ENCODE measurements around the gene KRTAP13-4. TPM values are rescaled to one million over a fixed set of nuclear protein-coding genes. Genes with fewer than 3 reads are reported as not detected.

KRTAP13-4 gene, protein sequence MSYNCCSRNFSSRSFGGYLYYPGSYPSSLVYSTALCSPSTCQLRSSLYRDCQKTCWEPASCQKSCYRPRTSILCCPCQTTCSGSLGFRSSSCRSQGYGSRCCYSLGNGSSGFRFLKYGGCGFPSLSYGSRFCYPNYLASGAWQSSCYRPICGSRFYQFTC
- not detected for polyA plus RNA-seq (2012; ENCODE audit: insufficient read depth, insufficient read length, low read depth)

DNA sequence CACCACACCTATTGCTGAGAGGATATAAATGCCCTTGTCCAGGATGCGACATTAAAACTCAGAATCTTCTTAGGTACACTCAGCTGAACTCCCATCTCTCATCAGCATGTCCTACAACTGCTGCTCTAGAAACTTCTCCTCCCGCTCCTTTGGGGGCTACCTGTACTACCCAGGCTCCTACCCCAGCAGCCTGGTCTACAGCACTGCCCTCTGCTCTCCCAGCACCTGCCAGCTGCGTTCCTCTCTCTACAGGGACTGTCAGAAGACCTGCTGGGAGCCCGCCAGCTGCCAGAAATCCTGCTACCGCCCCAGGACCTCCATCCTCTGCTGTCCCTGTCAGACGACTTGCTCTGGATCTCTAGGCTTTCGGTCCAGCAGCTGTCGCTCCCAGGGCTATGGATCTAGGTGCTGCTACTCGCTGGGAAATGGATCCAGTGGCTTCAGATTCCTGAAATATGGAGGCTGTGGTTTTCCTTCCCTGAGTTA, at the start of gene KRTAP13-4:
TSS of gene KRTAP13-4 (plus strand) at position 51 of the 486 bp plus-strand sequence. CDS start at position 107, 56 bp downstream.
- H3K9me3 ChIP-seq, result no peaks in the 10 kb centered on the region; the same call in 1 of the 2 replicates
- H3K36me3 ChIP-seq, result no peaks in the 10 kb centered on the region
- TF ChIP-seq CTCF (IDR thresholded peaks at IDR 0.05; ENCODE audit: low read depth, low read length), result no peak
- H3K4me1 ChIP-seq, result no peaks in the 10 kb centered on the region
- H3K4me3 ChIP-seq (ENCODE audit: low read depth, low read length), result no peak within 1 kb of the TSS
- no peaks in the 10 kb centered on the region for H3K27me3 ChIP-seq
- no peak for DNase-seq

- no peaks in the 10 kb centered on the region for H3K4me1 ChIP-seq
- no peaks in the 10 kb centered on the region for H3K9me3 ChIP-seq
- no peaks in the 10 kb centered on the region for H3K27me3 ChIP-seq
- no peaks in the 10 kb centered on the region for H3K36me3 ChIP-seq
- no peak for TF ChIP-seq CTCF (IDR thresholded peaks at IDR 0.05; ENCODE audit: low read depth, low read length)
- no peak for DNase-seq
- no peak overlapping the region for H3K4me3 ChIP-seq (ENCODE audit: low read depth, low read length)
Observed at GRCh38 chr21:30382201-30382600, 47.8 kb upstream of the KRTAP13-4 start.

DNA sequence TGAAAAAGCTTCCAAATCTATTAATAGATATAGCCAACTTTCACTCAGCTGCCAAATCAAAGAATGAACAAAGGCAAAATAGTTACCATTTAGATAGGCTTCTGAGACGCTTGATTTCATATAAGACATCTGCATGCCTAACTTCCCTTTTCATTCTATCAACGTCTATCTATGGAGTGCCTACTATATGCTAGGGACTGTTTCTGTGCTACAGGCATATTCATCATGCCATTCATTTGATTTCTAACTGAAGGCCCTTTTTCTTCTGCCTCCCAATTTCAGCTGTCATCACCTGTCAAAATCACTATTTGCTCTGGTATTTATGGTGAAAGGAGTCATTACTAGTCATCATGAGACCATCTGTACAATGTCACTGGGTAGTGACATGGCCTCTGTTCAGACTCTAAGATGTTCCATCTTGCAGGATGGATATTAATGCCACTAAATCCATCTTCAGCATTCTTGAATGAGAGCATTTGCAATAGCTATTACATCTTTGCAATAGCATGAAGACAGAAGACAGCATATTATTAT, 38.5 kb upstream of the KRTAP13-4 start:
- no peaks in the 10 kb centered on the region for H3K27me3 ChIP-seq

DNA sequence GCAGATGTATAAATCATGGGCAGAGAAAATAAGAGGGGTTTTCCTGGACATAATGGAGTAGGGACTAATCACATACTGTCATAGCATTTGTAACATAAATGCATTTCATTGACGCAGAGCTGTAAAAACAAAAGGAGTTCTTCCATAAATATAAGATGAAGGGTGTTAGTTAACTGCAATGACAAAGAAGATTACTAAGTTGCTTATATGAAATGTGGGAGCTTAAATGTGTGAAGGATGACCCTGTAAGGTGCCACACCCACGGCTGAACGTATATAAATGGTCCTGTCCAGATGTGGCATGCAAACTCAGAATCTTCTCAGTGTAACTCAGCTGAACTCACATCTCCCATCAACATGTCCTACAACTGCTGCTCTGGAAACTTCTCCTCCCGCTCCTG, 34.3 kb upstream of the KRTAP13-4 start, which contains the start of gene KRTAP13-1:
TSS of gene KRTAP13-1 (plus strand) at position 301 of the 400 bp plus-strand sequence. CDS start at position 357, 56 bp downstream.
- Histone ChIP-seq H3K4me1 (no peaks in the 10 kb centered on the region), H3K4me3 (ENCODE audit: low read depth, low read length) (no peak within 1 kb of the TSS), H3K36me3 (no peaks in the 10 kb centered on the region), H3K9me3 (no peaks in the 10 kb centered on the region), H3K27me3 (no peaks in the 10 kb centered on the region)
- DNase-seq, result no peak
- TF ChIP-seq CTCF (IDR thresholded peaks at IDR 0.05; ENCODE audit: low read depth, low read length), result no peak

More for the DNA sequence above, 38.5 kb upstream of the KRTAP13-4 start:
- H3K9me3 ChIP-seq, result no peaks in the 10 kb centered on the region
- TF ChIP-seq CTCF (IDR thresholded peaks at IDR 0.05; ENCODE audit: low read depth, low read length), result no peak
- DNase-seq, result no peak
- no peak overlapping the region for H3K4me3 ChIP-seq (ENCODE audit: low read depth, low read length)
- H3K4me1 ChIP-seq, result no peaks in the 10 kb centered on the region
- H3K36me3 ChIP-seq, result no peaks in the 10 kb centered on the region

GRCh38 chr21:30408782-30409494, 21.1 kb upstream of the KRTAP13-4 start:
- Histone ChIP-seq H3K4me3 (ENCODE audit: low read depth, low read length) (no peak overlapping the region), H3K27me3 (no peaks in the 10 kb centered on the region), H3K4me1 (no peaks in the 10 kb centered on the region), H3K36me3 (no peaks in the 10 kb centered on the region), H3K9me3 (no peaks in the 10 kb centered on the region)
- TF ChIP-seq CTCF (IDR thresholded peaks at IDR 0.05; ENCODE audit: low read depth, low read length), result peak; percentile 89
- peak; percentile 81 for DNase-seq
